IMR-90 (cell line): ENCODE data around the gene FBXW7. TPM values are rescaled to one million over a fixed set of nuclear protein-coding genes. Genes with fewer than 3 reads are reported as not detected.

Source experiments
- ATAC-seq: fragments of 200-7000 bp; cut with Tn5 transposase; 2 replicates; pipeline ENCODE4 v1.9.1; 2020; ENCODE audit warnings: low read depth, mild to moderate bottlenecking, moderate library complexity
- BruUV-seq: library from RNA; stranded (reverse); fragments of 400-500 nt; replicated peaks from 2 replicates; lab custom pipeline; 2021; lab: Mats Ljungman, UMichigan
- CTCF ChIA-PET: fragments of 300-600 bp; formaldehyde crosslinking; extraction: SDS; loops from one replicate; lab custom pipeline; 2021; ENCODE audit warnings: antibody characterized with exemption; lab: Yijun Ruan, JAX
- POLR2A ChIA-PET: fragments of 300-600 bp; sonication (Branson Sonifier 250); formaldehyde crosslinking; loops from one replicate; lab custom pipeline; 2022; ENCODE audit warnings: antibody characterized with exemption; ENCODE audit not compliant: unreplicated experiment; lab: Charles Lee
- DNase-seq: peaks from one replicate; pipeline ENCODE4 v3.0.0; 2013
- H2AFZ ChIP-seq: replicated peaks from 2 replicates; pipeline ENCODE3; 2013; ENCODE audit warnings: low read length, mild to moderate bottlenecking; ENCODE audit not compliant: poor library complexity
- H2AK5ac ChIP-seq: 2 replicates; pipeline ENCODE4 v1.6.1; 2013; ENCODE audit warnings: low read depth, low read length, inconsistent platforms
- H2AK9ac ChIP-seq: replicated peaks from 2 replicates; pipeline ENCODE3; 2013; ENCODE audit warnings: mild to moderate bottlenecking, low read depth, low read length, moderate library complexity; ENCODE audit not compliant: poor library complexity
- H2BK120ac ChIP-seq: 2 replicates; pipeline ENCODE4 v1.6.1; 2013; ENCODE audit warnings: low read depth, low read length, inconsistent platforms
- H2BK15ac ChIP-seq: 3 replicates; pipeline ENCODE4 v1.6.1; 2013; ENCODE audit warnings: low read depth, low read length, inconsistent platforms
- H2BK20ac ChIP-seq: 2 replicates; pipeline ENCODE4 v1.6.1; 2013; ENCODE audit warnings: low read depth, mild to moderate bottlenecking, inconsistent platforms, low read length, moderate library complexity
- H2BK5ac ChIP-seq: 2 replicates; pipeline ENCODE4 v1.6.1; 2013; ENCODE audit warnings: mild to moderate bottlenecking, low read depth, low read length, inconsistent platforms; ENCODE audit not compliant: poor library complexity, severe bottlenecking
- H3K14ac ChIP-seq: replicated peaks from 2 replicates; pipeline ENCODE4 v1.6.1; 2013; ENCODE audit warnings: low read depth, low read length, inconsistent platforms
- H3K18ac ChIP-seq: 2 replicates; pipeline ENCODE4 v1.6.1; 2013; ENCODE audit warnings: low read depth, low read length, control low read depth
- H3K23ac ChIP-seq: 2 replicates; pipeline ENCODE4 v1.6.1; 2013; ENCODE audit warnings: low read depth, low read length, inconsistent platforms
- H3K27ac ChIP-seq: 2 replicates; pipeline ENCODE4 v1.5.1; 2013; ENCODE audit warnings: mild to moderate bottlenecking, control low read depth, low read length; ENCODE audit not compliant: insufficient read depth
- H3K27me3 ChIP-seq: 2 replicates; pipeline ENCODE4 v1.6.1; 2013; ENCODE audit warnings: low read length; ENCODE audit not compliant: control insufficient read depth, insufficient read depth
- H3K36me3 ChIP-seq: 2 replicates; pipeline ENCODE4 v1.6.1; 2013; ENCODE audit warnings: low read length, mixed read lengths; ENCODE audit not compliant: control insufficient read depth, insufficient read depth
- H3K4ac ChIP-seq: 2 replicates; pipeline ENCODE4 v1.6.1; 2013; ENCODE audit warnings: low read depth, low read length, inconsistent platforms
- H3K4me1 ChIP-seq: 2 replicates; pipeline ENCODE4 v1.6.1; 2013; ENCODE audit warnings: low read length, mixed read lengths; ENCODE audit not compliant: control insufficient read depth, insufficient read depth
- H3K4me2 ChIP-seq: 2 replicates; pipeline ENCODE4 v1.6.1; 2013; ENCODE audit warnings: low read depth, mild to moderate bottlenecking, control low read depth, low read length, moderate library complexity
- H3K4me3 ChIP-seq: 2 replicates; pipeline ENCODE4 v1.5.1; 2013; ENCODE audit warnings: low read depth, mild to moderate bottlenecking, control low read depth, low read length, moderate library complexity; ENCODE audit not compliant: insufficient read depth
- H3K56ac ChIP-seq: 2 replicates; pipeline ENCODE4 v1.6.1; 2013; ENCODE audit warnings: low read length, inconsistent platforms; ENCODE audit not compliant: insufficient read depth; ENCODE audit errors: extremely low read depth
- H3K79me1 ChIP-seq, 2 experiments: 2 replicates each; pipeline ENCODE4 v1.6.1; 2013; ENCODE audit warnings: low read length in 2 of 2, inconsistent platforms in 1 of 2, low read depth in 1 of 2
- H3K9ac ChIP-seq: 2 replicates; pipeline ENCODE4 v1.6.1; 2013; ENCODE audit warnings: low read depth, low read length, control low read depth
- H3K9me1 ChIP-seq: 2 replicates; pipeline ENCODE4 v1.6.1; 2013; ENCODE audit warnings: low read length, inconsistent platforms; ENCODE audit not compliant: insufficient read depth
- H3K9me3 ChIP-seq: 2 replicates; pipeline ENCODE4 v1.6.1; 2013; ENCODE audit warnings: low read length; ENCODE audit not compliant: control insufficient read depth, insufficient read depth
- H4K20me1 ChIP-seq: 2 replicates; pipeline ENCODE4 v1.6.1; 2013; ENCODE audit warnings: low read length, inconsistent platforms; ENCODE audit not compliant: insufficient read depth
- H4K5ac ChIP-seq: 2 replicates; pipeline ENCODE4 v1.6.1; 2013; ENCODE audit warnings: mild to moderate bottlenecking, low read depth, low read length, control low read depth
- H4K8ac ChIP-seq, 2 experiments: 2 replicates each; pipeline ENCODE4 v1.6.1; 2013; ENCODE audit warnings: low read depth in 2 of 2, low read length in 2 of 2, control low read depth in 1 of 2, inconsistent platforms in 1 of 2
- H4K91ac ChIP-seq: 2 replicates; pipeline ENCODE4 v1.6.1; 2013; ENCODE audit warnings: low read depth, low read length, inconsistent platforms; ENCODE audit not compliant: insufficient read depth
- BHLHE40 ChIP-seq: fragments of 150-350 bp; IDR thresholded peaks from 2 replicates; pipeline ENCODE4 v1.6.1; 2016; ENCODE audit warnings: mild to moderate bottlenecking, low read depth, low read length
- MAFK ChIP-seq: IDR thresholded peaks from 2 replicates; pipeline ENCODE4 v1.6.1; 2012; ENCODE audit warnings: low read depth, low read length, improper control_type of control experiment
- MXI1 ChIP-seq: IDR thresholded peaks from 2 replicates; pipeline ENCODE4 v1.6.1; 2012; ENCODE audit warnings: low read depth, mild to moderate bottlenecking, low read length, moderate library complexity, borderline replicate concordance
- NFE2L2 ChIP-seq: fragments of 150-350 bp; IDR thresholded peaks from 2 replicates; pipeline ENCODE4 v1.6.1; 2016; ENCODE audit warnings: low read depth, mild to moderate bottlenecking, low read length
- POLR2A ChIP-seq: IDR thresholded peaks from 2 replicates; pipeline ENCODE4 v1.6.1; 2012; ENCODE audit warnings: mild to moderate bottlenecking, low read depth, low read length
- whole genome bisulfite sequencing, 2 experiments: methylation state at CpG; one replicate each; pipeline versions ENCODE4 v1.1.5 to v1.1.7; 2013; ENCODE audit warnings: missing lambda C conversion rate in 2 of 2; ENCODE audit not compliant: insufficient read length in 1 of 2; ENCODE audit errors: extremely low coverage in 2 of 2; 5-methylcytosine and 5-hydroxymethylcytosine counted together
- dilution Hi-C: fragments of 300-500 bp; cut with HindIII; formaldehyde crosslinking; loops from one replicate; pipeline ENCODE4 v1.14.3; 2018; ENCODE audit warnings: low sequenced_read_pairs; ENCODE audit not compliant: unreplicated experiment
- in situ Hi-C: fragments of 300-500 bp; cut with MboI; formaldehyde crosslinking; loops from 3 replicates; pipeline ENCODE4 v1.14.3; 2019; ENCODE audit warnings: low sequenced_read_pairs, inconsistent platforms, mixed read lengths
- intact Hi-C: fragments of 100-400 bp; cut with micrococcal nuclease; formaldehyde crosslinking; loops from 2 replicates; pipeline ENCODE4 v1.10.0; 2022
- polyA plus RNA-seq, 3 experiments: library from polyadenylated mRNA; depleted of rRNA; stranded (reverse); fragments of >200 nt; gene quantifications; 2 replicates each; pipeline ENCODE4 v1.2.3, GENCODE V29; 2012; ENCODE audit warnings: low replicate concordance in 1 of 3
- total RNA-seq: library from RNA; depleted of rRNA; stranded (reverse); fragments of >200 nt; gene quantifications from 2 replicates; pipeline ENCODE4 v1.2.3, GENCODE V29; 2012

FBXW7 gene
- total and polyA plus RNA-seq, 2 of the 4 experiments (the other 2 are of a cell fraction) = 7.2 to 27.4 TPM

GRCh38 chr4:152346979-152347378 is 188.9 kb downstream of the FBXW7 start:
- no peaks in the 10 kb centered on the region; the same call in 1 of the 2 replicates for H3K4me1 ChIP-seq

More at GRCh38 chr4:152346979-152347378, 188.9 kb downstream of the FBXW7 start:
- ChIA-PET POLR2A (no interaction called here), CTCF (no interaction called here)
- Histone ChIP-seq H3K23ac (no peak overlapping the region), H3K27me3 (no peaks in the 10 kb centered on the region), H4K5ac (no peak overlapping the region), H3K4me2 (no peak overlapping the region), H4K20me1 (no peaks in the 10 kb centered on the region), H2AFZ (no peak overlapping the region), H4K91ac (no peak overlapping the region), H3K4ac (no peak overlapping the region), H3K36me3 (peaks cover 3% of the 10 kb centered on the region; the same call in 1 of the 2 replicates), H2AK5ac (no peak overlapping the region), H3K9ac (no peak overlapping the region), H3K4me3 (no peak overlapping the region), H2BK20ac (no peak overlapping the region), H3K18ac (no peak overlapping the region), H3K14ac (no peak overlapping the region), H3K56ac (no peak overlapping the region), H3K27ac (no peak overlapping the region), H4K8ac (no peak overlapping the region), H3K79me1 (peaks cover 0 to 3% of the 10 kb centered on the region in 2 experiments; a peak in 2 of 4 replicates), H2BK15ac (no peak overlapping the region), H2AK9ac (no peak overlapping the region), H3K9me3 (no peaks in the 10 kb centered on the region), H3K9me1 (no peaks in the 10 kb centered on the region), H2BK5ac (no peak overlapping the region), H2BK120ac (no peak overlapping the region)
- ATAC-seq = no peak
- BruUV-seq = no TSS peak
- WGBS, 2 experiments = no CpG with 5 or more reads among the region's 4 CpGs
- no peak for DNase-seq
- TF ChIP-seq MXI1 (no peak), POLR2A (no peak), MAFK (peak; percentile 73), NFE2L2 (no peak), BHLHE40 (no peak)
- dilution Hi-C loops (no loop called here), in situ Hi-C loops (no loop called here), intact Hi-C loops (no loop called here)
